ENCODE measurements around the gene HSDL1.

DNA sequence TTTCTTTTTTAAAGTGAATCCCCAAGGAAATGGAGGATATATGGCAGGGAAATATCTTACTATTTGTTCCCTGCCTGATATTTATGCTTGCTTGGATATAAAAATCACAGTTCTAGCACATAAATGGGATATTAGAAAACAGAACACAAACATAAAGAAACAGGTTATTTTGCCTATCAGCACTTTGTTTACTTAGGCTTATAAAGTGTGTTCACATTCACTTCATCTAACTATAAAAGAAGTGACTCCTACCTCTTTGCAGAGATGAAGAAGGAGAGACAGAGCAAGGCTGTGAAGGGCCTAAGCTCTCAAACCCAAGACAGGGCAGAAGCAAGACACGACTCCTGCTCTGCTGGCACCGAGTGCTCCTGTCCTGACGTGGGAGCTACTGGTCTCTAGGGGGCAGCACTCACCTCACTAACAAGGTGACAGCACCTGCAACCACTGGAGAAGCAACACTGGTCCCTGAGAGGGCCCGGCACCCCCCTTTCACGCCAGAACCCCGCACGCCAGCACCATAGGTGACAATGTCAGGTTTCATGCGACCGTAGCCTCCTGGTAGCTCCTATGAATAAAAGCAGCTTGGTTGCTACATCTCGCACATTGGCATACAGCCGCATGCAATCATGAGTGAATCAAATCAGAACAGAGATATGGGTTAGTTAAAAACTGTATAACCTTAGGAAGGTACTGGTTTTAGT lies 60.3 kb downstream of the HSDL1 start:
- TF ChIP-seq POLR2A (IDR thresholded peaks at IDR 0.05; ENCODE audit: low read depth, low read length) (no peak), POLR2AphosphoS5 (IDR thresholded peaks at IDR 0.05; ENCODE audit: low read depth, low read length) (no peak), TAF1 (IDR thresholded peaks at IDR 0.05; ENCODE audit: borderline replicate concordance, low read depth, low read length) (no peak)
